ENCODE measurements around the gene NNAT. TPM values are rescaled to one million over a fixed set of nuclear protein-coding genes. Genes with fewer than 3 reads are reported as not detected.

NNAT gene
- total RNA-seq, 1 donor from 2014 or later: 65.2 TPM

DNA sequence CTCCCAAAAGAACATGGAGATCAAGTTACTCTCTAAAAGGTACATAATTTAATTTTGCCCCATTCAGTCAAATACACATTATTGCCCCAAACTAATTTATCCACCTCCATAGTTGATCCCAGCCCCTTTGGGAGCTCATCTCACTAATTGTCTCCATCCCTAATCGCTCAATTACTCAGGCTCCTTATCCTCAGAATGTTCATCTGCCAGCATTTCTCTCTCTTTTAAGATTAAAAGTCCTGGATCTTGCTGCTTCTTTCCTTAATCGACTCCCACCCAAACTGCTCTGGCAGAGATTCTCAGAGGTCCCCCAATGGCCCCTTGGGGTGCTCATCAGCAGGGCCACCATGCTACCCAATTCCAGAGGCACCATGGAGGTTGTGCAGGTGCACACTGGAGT is 18.4 kb upstream of the NNAT start:
- H3K4me3 ChIP-seq (ENCODE audit: low read depth, low read length): no peak overlapping the region
- no peak for TF ChIP-seq CTCF (conservative IDR thresholded peaks at IDR 0.05; ENCODE audit: low read depth, low read length)
- no peak for DNase-seq (ENCODE audit: low read depth)

- no peak for TF ChIP-seq CTCF (conservative IDR thresholded peaks at IDR 0.05; ENCODE audit: low read depth, low read length)
- no peak overlapping the region for H3K4me3 ChIP-seq (ENCODE audit: low read depth, low read length)
- no peak for DNase-seq (ENCODE audit: low read depth)
These were observed 17.7 kb upstream of the NNAT start for GRCh38 chr20:37503256-37503927.

DNA sequence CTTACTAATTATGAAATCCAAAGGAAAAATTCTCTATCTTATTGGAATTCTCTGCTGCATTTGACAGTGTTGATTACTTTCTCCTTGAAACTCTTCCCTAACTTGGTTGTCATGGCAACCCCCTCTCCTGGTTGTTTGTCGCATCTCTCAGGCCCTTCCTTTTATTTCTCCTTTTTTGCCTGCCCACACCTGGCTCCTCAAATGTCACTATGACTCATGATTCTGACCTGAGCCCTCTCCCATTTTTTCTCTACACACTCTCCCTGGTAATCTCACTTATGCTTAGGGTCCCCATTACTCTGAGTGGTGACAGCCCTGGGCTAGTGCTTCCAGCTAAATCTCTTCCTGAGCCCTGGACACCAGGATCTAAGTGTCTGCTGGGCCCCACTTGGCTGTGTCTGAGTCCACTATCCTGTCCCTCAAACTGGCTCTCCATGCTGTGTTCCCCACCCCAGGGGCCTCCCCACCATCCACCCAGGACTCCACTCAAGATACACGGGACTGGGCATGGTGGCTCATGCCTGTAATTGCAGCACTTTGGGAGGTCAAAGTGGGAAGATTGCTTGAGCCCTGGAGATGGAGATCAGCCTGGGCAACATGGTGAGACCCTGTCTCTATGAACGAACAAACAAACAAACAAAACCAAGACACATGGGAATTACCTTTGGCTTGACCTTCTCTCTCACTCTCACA is 16.5 kb upstream of the NNAT start:
- TF ChIP-seq CTCF (conservative IDR thresholded peaks at IDR 0.05; ENCODE audit: low read depth, low read length): no peak
- DNase-seq (ENCODE audit: low read depth): no peak
- H3K4me3 ChIP-seq (ENCODE audit: low read depth, low read length): no peak overlapping the region

DNA sequence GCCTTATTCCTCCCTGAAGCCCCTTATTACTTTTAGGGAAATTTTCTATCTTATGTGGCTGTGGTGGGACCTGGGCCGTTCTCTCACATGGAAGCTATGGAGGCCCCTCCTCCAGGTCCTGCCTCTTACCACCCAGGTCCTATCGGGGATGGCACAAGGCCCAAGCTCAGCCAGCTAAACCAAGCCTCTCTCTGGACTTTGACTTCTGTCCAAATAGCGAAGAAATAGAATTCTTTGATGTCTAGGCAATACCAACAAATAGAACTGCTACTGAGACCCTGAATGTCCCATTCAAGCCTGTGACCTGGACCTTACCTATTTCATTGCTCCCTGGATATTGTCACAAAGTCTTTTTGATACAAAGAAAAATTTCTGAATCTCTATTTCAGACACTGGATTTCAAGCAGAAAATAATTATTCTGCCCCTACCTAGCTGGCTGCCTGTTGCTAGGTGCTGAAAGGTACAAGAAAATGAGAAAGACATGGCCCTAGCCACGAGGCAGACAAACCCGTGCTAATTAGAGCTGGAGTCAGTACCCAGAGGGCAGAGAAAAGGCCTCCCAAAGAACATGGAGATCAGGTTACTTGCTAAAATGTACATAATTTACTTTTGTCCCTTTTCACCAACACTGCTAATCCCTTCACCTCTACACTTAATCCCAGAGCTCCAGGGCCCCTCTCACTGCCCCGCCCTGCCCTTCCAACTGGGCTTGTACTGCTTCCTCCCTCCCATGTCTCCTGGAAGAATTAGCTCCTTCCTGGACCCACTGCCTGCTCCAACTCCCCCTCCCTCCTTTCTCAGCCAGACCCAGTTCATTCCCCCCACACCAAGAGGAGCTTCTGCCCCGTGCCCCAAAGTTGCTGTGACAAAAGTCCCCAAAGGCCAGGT is 15.5 kb upstream of the NNAT start:
- no peak overlapping the region for H3K4me3 ChIP-seq (ENCODE audit: low read depth, low read length)
- DNase-seq (ENCODE audit: low read depth): no peak
- TF ChIP-seq CTCF (conservative IDR thresholded peaks at IDR 0.05; ENCODE audit: low read depth, low read length): no peak

GRCh38 chr20:37506152-37506725 is 14.8 kb upstream of the NNAT start:
- no peak overlapping the region for H3K4me3 ChIP-seq (ENCODE audit: low read depth, low read length)
- DNase-seq (ENCODE audit: low read depth): no peak
- no peak for TF ChIP-seq CTCF (conservative IDR thresholded peaks at IDR 0.05; ENCODE audit: low read depth, low read length)

- no peak overlapping the region for H3K4me3 ChIP-seq (ENCODE audit: low read depth, low read length)
- DNase-seq (ENCODE audit: low read depth): no peak
- TF ChIP-seq CTCF (conservative IDR thresholded peaks at IDR 0.05; ENCODE audit: low read depth, low read length): no peak
These were observed 10.8 kb upstream of the NNAT start for GRCh38 chr20:37510226-37510625.

Data from epithelial cell of proximal tubule (primary cell).